ENCODE measurements around the gene KCNH2. TPM values are rescaled to one million over a fixed set of nuclear protein-coding genes. Genes with fewer than 3 reads are reported as not detected.

The KCNH2 gene
- total RNA-seq, 1 donor from 2014 or later: 1.9 TPM

DNA sequence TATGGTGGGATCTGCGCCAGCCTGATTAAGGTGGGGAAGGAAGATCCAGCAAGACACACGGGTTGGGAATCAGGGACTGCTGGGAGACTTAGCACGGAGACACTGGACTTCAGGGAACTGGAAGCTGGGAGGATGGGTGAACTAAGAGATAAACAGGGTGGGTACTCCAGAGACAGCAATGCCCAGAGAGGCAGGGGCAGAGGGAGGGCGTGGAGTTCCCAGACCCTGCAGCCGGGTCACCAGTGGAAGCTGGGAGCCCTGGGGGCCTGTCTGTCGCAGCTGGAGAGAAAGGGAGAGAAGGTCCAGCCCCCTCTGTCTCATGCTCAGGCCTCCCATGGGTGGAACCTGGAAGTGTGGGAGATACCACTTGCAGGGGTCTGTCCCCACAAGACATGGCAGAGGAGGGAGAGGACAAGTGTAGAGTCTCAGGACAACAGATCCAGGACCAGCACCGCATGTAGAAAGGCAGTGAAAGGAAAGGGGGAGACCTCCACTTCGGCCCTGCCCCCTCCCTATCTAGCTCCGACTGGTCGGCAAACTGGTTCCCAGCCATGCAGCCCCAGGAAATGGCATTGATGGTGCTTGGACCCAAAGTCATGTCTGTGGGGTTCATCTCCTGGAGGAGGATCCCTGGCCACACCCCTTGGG is 81.4 kb downstream of the KCNH2 start:
- TF ChIP-seq, protein P1, sequence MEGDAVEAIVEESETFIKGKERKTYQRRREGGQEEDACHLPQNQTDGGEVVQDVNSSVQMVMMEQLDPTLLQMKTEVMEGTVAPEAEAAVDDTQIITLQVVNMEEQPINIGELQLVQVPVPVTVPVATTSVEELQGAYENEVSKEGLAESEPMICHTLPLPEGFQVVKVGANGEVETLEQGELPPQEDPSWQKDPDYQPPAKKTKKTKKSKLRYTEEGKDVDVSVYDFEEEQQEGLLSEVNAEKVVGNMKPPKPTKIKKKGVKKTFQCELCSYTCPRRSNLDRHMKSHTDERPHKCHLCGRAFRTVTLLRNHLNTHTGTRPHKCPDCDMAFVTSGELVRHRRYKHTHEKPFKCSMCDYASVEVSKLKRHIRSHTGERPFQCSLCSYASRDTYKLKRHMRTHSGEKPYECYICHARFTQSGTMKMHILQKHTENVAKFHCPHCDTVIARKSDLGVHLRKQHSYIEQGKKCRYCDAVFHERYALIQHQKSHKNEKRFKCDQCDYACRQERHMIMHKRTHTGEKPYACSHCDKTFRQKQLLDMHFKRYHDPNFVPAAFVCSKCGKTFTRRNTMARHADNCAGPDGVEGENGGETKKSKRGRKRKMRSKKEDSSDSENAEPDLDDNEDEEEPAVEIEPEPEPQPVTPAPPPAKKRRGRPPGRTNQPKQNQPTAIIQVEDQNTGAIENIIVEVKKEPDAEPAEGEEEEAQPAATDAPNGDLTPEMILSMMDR (conservative IDR thresholded peaks at IDR 0.05; ENCODE audit: low read depth, low read length): no peak
- no peak overlapping the region for H3K4me3 ChIP-seq (ENCODE audit: low read depth, low read length)
- no peak for DNase-seq (ENCODE audit: low read depth)

DNA sequence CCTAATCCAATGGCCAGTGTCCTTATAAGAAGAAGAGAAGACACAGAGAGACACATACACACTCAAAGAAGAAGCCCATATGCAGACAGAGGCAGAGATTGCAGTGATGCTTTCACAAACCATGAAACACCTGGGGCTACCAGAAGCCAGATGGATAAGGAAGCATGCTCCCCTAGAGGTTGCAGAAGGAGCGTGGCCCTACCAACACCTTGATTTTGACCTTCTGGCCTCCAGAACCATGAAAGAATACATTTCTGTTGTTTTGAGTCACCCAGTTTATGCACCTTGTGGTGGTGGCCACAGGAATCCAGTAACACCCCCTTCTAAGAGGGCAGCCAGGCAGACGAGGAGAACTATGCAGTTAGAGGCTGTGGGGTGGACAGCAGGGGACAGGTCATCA is 82.3 kb downstream of the KCNH2 start:
- no peak for DNase-seq (ENCODE audit: low read depth)
- TF ChIP-seq, protein P1 (conservative IDR thresholded peaks at IDR 0.05; ENCODE audit: low read depth, low read length): no peak
- H3K4me3 ChIP-seq (ENCODE audit: low read depth, low read length): no peak overlapping the region

Other genes with a start within 250 kb of the KCNH2 start
- not detected in 2 replicates for gene GIMAP5, start 240.9 kb downstream of the KCNH2 start, total RNA-seq
- 1.7 TPM in 1 of 2 replicates, not detected in the other for gene TMEM176B, start 178.0 kb downstream of the KCNH2 start, total RNA-seq
- 12.4 TPM in 1 of 2 replicates, not detected in the other for gene TMEM176A, start 177.6 kb downstream of the KCNH2 start, total RNA-seq
- gene AOC1, start 125.8 kb downstream of the KCNH2 start, total RNA-seq: 2.8 TPM in 1 of 2 replicates, not detected in the other
- 1.2 and 1.9 TPM in 2 replicates for gene NOS3, start 12.7 kb upstream of the KCNH2 start, total RNA-seq
- gene ATG9B, start 46.2 kb upstream of the KCNH2 start, total RNA-seq: 0.07 and 1.1 TPM in 2 replicates
- gene ABCB8, start 50.1 kb upstream of the KCNH2 start, total RNA-seq: 31.8 and 36.7 TPM in 2 replicates
- 2.5 TPM in 1 of 2 replicates, not detected in the other for gene ASIC3, start 70.2 kb upstream of the KCNH2 start, total RNA-seq
- gene CDK5, start 79.6 kb upstream of the KCNH2 start, total RNA-seq: 19.3 and 21.1 TPM in 2 replicates
- gene SLC4A2, start 81.3 kb upstream of the KCNH2 start, total RNA-seq: 115 and 164 TPM in 2 replicates
- 61.2 and 89.8 TPM in 2 replicates for gene FASTK, start 102.5 kb upstream of the KCNH2 start, total RNA-seq
- 73.7 and 94.9 TPM in 2 replicates for gene TMUB1, start 105.2 kb upstream of the KCNH2 start, total RNA-seq
- gene AGAP3, start 108.2 kb upstream of the KCNH2 start, total RNA-seq: 54.1 and 60.1 TPM in 2 replicates
- gene GBX1, start 189.4 kb upstream of the KCNH2 start, total RNA-seq: not detected in 2 replicates
- not detected in 2 replicates for gene ASB10, start 208.9 kb upstream of the KCNH2 start, total RNA-seq
- gene H2BK1, start 232.2 kb upstream of the KCNH2 start, total RNA-seq: not detected in 2 replicates
- gene ABCF2, start 248.9 kb upstream of the KCNH2 start, total RNA-seq: 37.8 and 80.5 TPM in 2 replicates